Body of pancreas (tissue), 4 donors: ENCODE measurements around the gene NR2F2.

ENCODE experiments used
- CTCF ChIP-seq, 7 experiments: fragments of 450-650 bp in 4 of 7; fragments of 200-600 bp in 3 of 7; sonication (generic) in 3 of 7; IDR thresholded peaks; one replicate each; pipeline ENCODE4 v1.5.1; 2016 to 2019; ENCODE audit warnings: antibody characterized with exemption in 7 of 7
- POLR2A ChIP-seq, 3 donors: fragments of 450-650 bp; IDR thresholded peaks; one replicate each; pipeline ENCODE4 v1.6.1; 2016; ENCODE audit warnings: antibody characterized with exemption in 3 of 3, mild to moderate bottlenecking in 2 of 3

GRCh38 chr15:96369825-96370621 is 39.5 kb downstream of the NR2F2 start:
- no peak for TF ChIP-seq CTCF (IDR thresholded peaks at IDR 0.05)
- no peak for TF ChIP-seq POLR2A (IDR thresholded peaks at IDR 0.05)
